Activated CD4-positive, alpha-beta T cell treated with anti-CD3 and anti-CD28 coated beads, Interleukin-2, amount 50 U/mL, for 24 hours (primary cell): ENCODE data around the gene NCOR1.
"Not testable (repeated sequence)": the region's sequence is repeated elsewhere in the genome, so short reads cannot be mapped to it uniquely, and the experiment has no call there.

Experiments used
- DNase-seq, 2 donors: peaks; one replicate each; pipeline ENCODE4 v3.0.0-alpha.2; 2020; ENCODE audit warnings: low read depth in 1 of 2, low spot score in 1 of 2

NCOR1 gene

DNA sequence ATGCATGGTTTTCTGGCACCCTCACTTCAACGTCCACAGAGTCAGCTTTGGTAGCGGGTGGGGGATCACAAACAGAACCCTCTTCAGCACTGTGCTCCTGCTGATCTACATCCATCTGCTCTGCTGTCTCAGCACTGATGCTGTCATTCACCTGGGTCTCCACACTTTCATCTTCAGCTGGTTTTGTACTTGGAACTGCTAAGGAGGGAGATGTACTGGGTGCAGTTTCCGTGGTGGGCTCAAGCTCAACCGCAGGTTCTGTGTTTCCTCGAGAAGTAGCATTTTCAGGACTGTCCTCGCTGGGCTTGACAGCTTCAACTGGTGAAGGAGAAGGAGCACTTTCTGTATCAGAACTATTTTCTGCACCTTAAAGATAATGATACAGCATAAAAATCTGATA lies 113.9 kb downstream of the NCOR1 start:
- DNase-seq: no peak

DNA sequence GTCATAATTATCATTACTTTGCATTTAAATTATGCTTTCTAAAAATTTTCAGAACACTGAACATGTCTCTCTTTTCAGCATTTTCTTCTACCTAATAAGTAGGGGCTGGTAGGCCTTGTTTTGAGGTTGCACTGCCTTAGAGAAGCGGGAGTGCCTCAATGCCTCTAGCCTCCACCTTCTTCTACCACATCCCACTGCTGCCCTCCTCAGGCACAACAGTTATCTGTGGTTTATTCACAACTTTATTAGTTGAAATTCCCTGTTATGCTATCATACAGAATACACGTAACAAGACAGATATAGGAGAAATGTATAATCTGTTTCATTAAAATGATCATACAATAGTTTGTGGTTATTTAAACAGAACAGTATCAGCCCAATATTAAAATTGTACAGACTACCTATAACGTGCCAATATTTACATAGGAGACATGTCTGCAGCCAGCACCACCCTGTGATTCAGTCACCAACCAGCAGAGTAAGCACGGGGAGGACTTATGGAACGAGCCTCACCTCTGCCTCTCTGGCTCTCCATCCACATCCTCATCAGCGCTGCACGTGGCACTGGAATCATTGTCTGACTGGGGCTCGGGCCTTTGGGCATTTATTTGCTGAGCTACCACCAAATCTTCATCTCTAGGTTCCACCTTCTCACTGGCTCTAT lies 114.5 kb downstream of the NCOR1 start:
- no peak for DNase-seq

DNA sequence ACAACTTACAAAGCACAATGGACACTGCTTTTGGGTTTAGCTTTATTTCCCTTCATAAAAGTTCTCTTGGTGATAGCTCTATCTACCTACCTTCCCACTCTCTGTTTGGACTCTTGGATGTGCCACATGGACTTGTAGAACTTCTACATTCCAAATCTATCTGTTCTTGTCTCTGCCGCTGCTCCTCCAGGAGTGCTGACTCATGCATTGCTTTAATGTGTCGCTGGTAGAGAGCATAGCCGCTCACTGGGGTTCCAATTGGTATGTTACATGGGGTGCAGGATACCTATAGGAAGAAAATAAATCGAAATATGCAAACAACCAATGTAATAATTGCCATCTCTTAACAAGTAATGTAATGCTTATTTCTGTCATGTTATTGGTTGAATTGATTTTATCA lies 123.6 kb downstream of the NCOR1 start:
- DNase-seq: no peak

DNA sequence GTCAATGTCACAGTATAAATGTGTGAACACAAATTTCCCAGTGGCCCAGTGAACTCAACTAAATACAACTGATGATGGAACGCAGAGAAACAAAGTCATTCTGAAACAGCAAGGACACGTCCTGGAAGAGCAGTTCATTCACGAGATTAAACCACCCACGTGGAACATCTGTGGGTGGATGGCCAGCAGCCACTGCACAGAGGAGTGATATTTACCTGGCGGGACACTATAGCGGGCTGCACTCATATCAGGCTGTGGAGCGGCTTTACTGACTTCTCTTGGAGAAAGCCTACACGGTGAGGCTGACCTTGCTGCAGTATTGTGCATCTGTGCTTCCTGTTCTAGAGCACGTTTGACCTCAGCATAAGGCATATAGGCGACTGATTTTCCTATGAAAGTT lies 128.4 kb downstream of the NCOR1 start:
- DNase-seq: no peak

DNA sequence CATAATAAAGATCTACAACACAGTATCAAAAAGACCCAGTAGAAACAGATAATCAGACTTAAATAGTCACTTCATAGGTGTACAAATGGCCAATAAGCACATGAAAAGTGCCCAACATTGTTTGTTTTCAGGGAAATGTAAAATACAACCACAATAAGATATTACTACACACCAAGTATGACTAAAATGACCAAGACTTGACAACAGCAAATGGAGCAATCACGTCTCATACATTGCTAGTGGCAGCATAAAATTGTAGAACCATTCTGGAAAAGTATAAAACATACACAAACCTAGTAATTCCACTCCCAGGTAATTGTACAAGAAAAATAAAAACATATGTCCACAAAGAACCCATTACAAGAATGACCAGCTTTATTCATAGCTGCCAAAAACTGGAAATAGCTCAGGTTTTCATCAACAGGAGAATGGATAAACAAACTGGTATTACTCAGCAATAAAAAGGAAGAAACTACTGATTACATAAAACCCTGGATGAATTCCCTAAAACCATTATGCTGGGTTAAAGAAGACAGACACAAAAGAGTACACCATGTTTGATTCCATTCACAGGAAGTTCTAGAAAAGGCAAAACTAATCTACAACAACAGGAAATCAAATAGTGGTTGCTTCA lies 130.2 kb downstream of the NCOR1 start:
- DNase-seq: no peak

DNA sequence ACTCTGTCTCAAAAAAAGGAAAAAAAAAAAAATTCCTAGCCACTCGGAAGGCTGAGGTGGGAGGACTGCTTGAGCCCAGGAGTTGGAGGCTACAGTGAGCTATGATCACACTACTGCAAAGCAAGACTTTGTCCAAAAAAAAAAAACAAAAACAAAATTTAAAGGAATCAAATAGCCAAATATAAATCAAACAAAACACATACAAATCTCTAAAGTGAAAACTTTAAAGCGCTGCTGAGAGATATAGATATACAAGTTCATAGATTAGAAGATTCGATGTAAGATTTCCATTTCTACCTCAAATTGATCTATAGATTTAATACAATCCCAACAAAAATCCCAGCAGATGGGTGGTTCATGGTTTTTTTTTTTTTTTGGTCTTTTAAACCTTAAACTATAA lies 132.1 kb downstream of the NCOR1 start:
- no peak for DNase-seq

DNA sequence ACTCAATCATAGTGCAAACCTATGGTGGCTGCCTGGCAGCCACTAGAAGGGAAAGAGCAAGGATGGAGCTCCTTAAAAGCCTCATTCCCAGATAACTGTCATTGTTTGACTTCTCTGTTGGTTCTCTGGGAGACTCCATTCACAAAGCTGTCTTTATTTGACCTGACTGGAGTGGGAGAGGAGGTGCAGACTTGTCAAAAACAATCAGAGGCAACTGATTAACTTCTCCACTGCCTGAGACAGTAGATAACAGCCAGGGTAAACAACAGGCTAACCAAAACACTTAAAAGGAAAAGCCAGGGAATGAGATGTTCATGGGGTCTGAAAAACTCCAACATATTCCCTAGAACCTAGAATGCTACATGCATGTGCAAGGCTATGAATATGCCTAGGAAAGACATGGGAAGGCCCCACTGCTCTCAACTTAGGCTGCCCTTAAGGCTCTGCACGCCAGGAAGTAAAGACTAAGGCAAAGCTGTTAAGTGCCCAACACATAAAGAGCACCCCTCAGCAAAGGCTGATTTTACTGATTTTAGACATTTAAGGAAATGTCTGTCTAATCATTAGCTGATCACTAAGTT lies 133.7 kb downstream of the NCOR1 start:
- no peak for DNase-seq

DNA sequence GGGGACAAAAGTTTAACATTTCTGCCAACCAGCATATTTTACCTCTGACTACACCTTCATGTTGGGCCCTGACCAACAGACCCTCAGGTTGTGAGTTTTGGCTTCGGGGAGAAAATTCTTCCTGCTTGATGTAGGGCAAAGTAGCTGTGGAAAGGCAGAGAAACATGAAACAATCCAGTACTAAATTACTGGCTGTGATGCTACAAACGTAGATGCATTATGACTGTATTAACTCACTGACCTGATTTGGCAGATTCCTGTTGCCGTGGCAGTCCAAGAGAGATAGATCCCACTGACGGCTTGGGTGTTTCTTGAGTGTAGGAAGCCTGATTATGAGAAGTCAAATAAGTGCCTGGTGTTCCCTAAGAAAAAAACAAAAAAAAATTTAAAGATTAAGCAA lies 135.0 kb downstream of the NCOR1 start:
- DNase-seq: no peak

DNA sequence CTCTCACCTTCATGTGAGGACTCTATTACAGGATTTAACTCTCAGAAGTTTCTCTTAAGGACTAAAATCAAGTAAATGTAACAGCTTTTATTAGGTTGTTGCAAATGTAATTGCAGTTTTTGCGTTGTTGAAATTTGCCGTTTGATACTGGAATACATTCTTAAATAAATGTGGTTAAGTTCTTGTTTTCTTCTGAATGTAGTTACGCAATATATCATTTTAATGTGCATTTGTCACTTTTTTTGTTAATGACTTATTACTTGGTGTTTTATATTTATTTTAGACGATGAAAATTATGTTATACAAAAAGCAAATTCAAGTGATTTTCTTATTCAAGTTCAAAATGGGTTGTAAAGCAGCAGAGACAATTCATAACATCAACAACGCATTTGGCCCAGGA lies 139.4 kb downstream of the NCOR1 start:
- DNase-seq: no peak

DNA sequence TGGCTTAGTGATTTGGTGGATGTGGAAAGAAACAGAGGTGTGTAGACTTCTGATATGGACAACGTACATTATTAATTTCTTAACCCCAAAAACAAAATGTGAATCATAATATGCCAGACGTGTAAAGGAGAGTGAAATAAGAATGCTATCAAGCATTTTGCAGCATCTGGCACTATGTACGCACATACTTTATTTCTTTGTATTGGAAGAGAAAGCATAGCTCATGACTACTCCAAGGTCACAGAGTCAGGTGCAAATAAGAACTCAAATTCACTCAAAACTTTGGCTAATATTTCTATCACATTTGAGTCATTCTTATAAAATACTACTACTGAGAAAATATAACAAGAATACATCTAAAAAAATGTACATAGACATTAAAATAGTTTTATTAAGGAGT lies 140.9 kb downstream of the NCOR1 start:
- no peak for DNase-seq

DNA sequence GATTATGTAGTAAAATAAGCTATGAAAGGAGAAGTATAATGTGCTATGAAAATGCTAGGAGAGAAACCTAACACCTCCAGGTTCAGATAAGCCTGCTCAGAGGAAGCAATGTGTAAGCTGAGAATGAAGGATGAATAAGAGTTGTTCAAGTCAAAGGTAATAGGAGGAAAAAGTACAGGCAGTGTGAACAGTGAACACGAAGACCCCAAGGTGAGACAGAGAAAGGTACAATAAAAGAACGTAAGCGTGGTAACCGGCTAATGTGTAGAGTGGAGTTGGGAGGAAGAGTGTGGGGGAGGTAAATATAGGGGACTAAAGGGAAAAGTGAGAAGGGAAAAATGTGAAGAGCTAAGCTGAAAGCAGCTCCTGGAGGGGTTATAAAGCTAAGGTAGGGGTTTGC lies 141.5 kb downstream of the NCOR1 start:
- DNase-seq: no peak

DNA sequence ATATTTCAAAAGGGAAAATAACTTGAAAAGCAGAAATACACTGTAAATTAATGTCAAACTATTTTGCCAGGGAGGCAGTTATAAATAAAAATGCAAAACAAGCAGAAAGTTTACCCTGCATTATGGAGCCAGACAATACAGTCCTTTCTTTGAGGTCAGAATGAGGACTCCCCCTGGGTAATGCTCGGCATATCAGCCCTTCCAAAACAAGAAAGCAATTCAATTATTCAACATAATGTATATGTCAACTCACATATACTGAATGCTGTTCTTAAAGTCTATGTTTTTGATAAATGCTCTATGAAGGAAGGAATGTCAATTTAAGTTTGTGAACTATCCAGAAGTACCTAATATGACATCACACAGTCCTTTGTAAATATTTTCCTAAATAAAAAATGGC lies 143.3 kb downstream of the NCOR1 start:
- no peak for DNase-seq

DNA sequence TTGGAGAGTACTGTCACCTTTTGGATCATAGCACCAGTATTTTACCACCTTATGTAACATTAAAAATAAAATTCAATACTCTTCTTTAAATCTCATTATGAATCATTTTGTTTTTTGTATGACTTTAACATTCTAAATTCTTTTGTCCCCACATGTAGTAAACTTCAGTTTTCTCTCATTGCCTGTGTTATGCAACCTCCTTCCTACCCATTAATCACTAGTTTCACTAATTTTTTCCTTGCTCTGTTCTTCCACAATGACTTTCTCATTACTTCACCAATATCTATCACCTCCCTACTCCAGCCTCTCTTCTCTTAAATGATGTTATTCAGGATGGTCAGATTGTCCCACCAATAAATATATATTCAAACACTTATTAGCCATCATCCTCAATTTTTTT lies 147.0 kb downstream of the NCOR1 start:
- DNase-seq: no peak

DNA sequence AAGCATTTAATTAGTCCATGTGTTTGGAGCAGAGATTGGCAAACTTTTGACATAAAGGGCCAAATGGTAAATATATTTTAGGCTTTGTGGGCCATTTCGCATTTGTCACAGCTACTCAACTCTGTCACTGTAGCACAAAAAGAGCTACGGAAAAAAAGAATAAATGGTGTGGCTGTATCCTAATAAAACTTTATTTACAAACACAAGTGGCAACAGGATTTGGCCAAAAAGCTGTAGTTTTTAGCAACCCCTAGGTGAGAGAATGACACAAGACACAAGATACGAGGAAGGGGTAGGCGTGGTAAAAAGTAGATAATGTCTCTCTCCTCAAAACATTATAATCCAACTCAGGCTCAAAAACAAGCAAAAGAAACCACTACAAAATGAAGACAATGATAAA lies 149.2 kb downstream of the NCOR1 start:
- DNase-seq: no peak

DNA sequence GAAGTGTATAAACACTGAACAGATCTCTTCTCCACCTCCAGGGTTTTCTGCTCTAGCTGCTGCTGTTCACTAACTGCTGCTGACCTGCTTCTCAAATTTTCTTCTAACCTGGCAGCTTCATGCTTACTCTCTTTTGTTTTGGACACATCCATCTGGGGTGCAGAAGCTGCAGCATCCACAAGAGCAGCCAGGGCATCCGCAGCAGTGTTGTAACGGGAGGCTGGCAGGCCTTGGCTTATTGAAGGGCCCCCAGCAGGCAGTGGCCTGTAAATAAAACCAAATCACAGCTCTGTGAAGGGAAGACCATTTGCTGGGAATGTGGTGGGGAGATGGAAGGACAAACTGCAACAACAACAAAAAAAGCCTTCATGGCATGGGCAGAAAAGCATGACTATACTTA lies 153.7 kb downstream of the NCOR1 start:
- no peak for DNase-seq

DNA sequence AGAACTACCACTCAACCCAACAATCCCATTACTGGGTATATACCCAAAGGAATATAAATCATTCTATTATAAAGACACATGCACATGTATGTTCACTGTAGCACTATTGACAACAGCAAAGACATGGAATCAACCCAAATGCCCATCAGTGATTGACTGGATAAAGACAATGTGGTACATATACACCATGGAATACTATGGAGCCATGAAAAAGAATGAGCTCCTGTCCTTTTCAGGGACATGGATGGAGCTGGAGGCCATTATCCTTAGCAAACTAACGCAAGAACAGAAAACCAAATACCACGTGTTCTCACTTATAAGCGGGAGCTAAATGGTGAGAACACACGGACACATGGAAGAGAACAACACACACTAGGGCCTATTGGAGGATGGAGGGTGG lies 160.2 kb downstream of the NCOR1 start:
- DNase-seq: not testable (repeated sequence)

DNA sequence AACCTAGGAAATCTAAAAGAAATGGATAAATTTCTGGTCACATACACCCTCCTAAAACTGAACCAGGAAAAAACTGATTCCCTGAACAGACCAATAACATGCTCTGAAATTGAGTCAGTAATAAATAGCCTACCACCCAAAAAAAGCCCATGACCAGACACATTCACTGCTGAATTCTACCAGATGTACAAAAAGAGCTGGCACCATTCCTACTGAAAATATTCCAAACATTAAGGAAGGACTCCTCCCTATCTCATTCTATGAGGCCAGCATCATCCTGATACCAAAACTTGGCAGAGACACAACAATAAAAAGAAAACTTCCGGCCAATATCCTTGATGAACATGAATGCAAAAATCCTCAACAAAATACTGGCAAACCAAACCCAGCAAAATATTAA lies 162.8 kb downstream of the NCOR1 start:
- DNase-seq: no peak

DNA sequence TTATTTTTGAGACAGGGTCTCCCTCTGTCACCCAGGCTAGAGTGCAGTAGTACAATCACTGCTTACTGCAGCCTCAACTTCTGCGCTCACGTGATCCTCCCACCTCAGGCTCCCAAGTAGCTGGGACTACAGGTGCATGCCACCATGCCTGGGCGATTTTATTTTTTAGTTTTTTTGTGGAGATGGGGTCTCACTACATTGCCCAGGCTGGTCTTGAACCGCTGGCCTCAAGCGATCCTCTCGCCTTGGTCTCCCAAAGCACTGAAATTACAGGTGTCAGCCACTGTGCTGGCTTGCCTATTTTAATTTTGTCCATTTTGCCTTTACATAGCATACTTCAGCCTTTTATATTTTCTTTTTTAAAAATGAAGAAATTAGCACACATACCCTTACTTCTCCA lies 164.5 kb downstream of the NCOR1 start:
- no peak for DNase-seq

DNA sequence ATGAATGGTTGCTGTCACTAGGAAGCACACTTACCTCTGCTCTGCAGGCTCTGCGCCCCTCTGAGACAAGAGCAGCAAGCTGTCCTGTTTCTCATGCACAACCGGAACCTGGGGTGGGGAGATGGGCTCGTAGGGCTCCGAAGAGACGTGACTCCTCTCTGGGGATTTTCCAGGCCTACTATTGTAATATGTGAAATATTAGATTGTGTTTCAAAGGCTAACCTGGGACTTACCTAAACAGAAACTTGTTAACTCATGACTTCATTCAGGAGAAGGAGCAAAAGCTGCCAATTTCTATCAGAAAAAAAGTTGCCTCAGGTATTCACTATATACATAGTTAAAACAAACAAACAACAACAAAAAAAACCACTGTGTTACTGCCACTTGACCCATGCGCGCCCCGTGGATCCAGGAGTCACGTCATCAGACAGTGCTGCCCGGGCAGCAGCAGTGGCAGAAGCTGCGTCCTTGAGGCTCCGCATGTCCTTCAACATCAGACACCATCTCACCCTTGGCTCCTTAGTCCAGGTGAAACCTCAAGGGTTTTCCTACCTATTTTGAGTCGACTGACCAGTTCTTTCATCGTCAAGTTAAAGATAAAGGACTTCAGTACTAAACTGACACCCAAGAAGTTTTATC lies 166.4 kb downstream of the NCOR1 start:
- no peak for DNase-seq

DNA sequence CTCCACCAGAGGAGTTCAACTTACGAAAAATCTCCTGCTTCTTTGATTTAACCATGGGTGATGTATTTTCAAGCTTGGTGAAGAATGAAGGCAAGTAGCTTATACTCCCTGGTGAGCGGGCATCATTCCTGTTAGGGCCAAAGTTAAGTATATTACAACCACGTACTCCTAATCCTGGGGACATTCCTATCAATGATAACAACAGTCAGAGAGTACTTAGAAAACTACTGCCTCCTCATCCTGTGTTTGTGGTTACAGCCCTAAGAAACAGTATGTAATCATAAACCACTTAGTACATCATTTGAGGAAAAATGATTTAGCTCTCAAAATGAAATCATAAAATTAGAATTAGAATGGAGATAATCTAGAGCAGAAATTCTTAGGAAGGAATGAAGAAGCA lies 168.4 kb downstream of the NCOR1 start:
- no peak for DNase-seq

DNA sequence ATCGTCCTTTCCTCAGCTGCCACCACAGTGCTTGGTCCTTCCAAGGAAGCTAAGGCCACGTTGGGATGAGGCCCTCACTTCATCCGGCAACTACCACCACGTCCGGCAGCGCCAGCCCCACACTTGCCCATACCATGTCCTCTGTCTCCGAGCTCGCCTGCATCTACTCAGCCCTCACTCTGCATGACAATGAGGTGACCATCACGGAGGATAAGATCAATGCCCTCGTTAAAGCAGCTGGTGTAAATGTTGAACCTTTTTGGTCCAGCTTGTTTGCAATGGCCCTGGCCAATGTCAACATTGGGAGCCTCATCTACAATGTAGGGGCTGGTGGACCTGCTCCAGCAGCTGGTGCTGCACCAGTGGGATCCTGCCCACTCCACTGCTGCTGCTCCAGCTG lies 170.8 kb downstream of the NCOR1 start:
- DNase-seq: no peak

DNA sequence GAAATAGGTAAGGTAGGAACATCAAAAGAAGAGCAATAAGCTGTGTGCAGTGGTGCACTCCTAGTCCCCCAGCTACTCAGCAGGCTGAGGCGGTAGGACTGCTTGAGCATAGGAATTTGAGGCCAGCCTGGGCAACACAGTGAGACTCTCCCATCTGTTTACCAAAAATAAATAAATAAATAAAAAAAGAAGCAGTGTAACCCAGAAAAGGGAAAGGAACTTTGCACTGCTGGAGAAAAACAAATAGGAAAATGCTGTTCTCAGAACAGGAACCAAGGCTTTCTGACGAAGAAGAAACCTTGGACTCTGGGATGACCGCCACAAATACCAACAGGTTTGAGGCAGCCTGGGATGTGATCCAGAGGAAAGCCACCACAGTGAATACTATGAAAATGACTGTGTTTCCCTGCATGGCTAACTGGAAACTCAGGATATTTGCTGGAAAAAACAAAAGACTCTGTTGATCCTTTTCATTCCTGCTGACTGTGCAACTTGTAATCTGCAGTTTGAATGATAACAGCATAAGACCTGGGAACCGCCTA lies 174.6 kb downstream of the NCOR1 start:
- DNase-seq: no peak
